ENCODE measurements around the gene NEXN.

DNA sequence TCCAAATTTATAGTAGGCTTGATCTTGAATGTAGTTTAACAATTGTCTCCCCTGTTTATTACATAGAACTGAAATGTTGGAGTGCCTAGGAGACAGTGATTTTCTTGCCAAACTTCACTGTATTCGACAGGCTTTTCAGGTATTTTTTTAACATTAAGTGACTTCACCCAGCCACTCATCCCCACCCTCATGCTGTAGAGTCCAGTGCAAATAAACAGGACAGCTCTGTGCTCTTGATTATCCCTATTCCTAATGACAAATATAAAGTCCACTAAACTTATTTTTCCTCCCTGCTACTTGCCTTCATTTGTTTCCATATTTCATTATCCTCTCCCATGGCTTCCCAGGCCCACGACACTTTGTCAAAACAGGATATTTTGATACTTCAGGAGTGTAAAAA is 29.2 kb upstream of the NEXN start:
- TF ChIP-seq, protein P1, sequence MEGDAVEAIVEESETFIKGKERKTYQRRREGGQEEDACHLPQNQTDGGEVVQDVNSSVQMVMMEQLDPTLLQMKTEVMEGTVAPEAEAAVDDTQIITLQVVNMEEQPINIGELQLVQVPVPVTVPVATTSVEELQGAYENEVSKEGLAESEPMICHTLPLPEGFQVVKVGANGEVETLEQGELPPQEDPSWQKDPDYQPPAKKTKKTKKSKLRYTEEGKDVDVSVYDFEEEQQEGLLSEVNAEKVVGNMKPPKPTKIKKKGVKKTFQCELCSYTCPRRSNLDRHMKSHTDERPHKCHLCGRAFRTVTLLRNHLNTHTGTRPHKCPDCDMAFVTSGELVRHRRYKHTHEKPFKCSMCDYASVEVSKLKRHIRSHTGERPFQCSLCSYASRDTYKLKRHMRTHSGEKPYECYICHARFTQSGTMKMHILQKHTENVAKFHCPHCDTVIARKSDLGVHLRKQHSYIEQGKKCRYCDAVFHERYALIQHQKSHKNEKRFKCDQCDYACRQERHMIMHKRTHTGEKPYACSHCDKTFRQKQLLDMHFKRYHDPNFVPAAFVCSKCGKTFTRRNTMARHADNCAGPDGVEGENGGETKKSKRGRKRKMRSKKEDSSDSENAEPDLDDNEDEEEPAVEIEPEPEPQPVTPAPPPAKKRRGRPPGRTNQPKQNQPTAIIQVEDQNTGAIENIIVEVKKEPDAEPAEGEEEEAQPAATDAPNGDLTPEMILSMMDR (IDR thresholded peaks at IDR 0.05; ENCODE audit: insufficient read depth, low read length), result no peak
- no peak for TF ChIP-seq POLR2AphosphoS5 (IDR thresholded peaks at IDR 0.05; ENCODE audit: low read depth)
- TF ChIP-seq, protein P2, sequence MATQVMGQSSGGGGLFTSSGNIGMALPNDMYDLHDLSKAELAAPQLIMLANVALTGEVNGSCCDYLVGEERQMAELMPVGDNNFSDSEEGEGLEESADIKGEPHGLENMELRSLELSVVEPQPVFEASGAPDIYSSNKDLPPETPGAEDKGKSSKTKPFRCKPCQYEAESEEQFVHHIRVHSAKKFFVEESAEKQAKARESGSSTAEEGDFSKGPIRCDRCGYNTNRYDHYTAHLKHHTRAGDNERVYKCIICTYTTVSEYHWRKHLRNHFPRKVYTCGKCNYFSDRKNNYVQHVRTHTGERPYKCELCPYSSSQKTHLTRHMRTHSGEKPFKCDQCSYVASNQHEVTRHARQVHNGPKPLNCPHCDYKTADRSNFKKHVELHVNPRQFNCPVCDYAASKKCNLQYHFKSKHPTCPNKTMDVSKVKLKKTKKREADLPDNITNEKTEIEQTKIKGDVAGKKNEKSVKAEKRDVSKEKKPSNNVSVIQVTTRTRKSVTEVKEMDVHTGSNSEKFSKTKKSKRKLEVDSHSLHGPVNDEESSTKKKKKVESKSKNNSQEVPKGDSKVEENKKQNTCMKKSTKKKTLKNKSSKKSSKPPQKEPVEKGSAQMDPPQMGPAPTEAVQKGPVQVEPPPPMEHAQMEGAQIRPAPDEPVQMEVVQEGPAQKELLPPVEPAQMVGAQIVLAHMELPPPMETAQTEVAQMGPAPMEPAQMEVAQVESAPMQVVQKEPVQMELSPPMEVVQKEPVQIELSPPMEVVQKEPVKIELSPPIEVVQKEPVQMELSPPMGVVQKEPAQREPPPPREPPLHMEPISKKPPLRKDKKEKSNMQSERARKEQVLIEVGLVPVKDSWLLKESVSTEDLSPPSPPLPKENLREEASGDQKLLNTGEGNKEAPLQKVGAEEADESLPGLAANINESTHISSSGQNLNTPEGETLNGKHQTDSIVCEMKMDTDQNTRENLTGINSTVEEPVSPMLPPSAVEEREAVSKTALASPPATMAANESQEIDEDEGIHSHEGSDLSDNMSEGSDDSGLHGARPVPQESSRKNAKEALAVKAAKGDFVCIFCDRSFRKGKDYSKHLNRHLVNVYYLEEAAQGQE (IDR thresholded peaks at IDR 0.05; ENCODE audit: insufficient replicate concordance, low read depth), result no peak

Measured in HL-60 (cell line).